ENCODE results near the gene PRDM15.

DNA sequence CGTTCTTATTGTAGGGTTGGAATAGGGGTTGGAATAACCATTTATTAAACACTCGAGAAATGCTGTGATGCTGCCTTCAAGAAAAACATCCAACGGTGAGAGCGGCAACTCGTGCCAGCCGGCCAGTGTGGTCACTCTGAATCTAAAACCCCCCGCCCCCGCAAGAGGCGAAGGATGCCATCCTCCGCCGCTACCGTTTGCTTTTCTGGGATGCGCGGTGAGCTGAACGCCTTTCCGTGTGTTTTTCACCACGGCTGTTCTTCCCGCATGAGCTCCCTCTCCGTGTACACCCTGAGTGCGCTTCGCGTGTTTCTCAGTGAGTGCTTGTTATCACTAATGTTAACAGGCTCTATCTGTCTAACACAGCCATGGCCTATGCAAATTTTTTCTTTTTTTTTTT lies 70.3 kb downstream of the PRDM15 start:
- TF ChIP-seq, protein P1, sequence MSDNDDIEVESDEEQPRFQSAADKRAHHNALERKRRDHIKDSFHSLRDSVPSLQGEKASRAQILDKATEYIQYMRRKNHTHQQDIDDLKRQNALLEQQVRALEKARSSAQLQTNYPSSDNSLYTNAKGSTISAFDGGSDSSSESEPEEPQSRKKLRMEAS (IDR thresholded peaks at IDR 0.05): no peak
- TF ChIP-seq GABPA (IDR thresholded peaks at IDR 0.05 in 1 of 2, conservative IDR thresholded peaks at IDR 0.05 in 1 of 2): no peak
- TF ChIP-seq, protein P2, sequence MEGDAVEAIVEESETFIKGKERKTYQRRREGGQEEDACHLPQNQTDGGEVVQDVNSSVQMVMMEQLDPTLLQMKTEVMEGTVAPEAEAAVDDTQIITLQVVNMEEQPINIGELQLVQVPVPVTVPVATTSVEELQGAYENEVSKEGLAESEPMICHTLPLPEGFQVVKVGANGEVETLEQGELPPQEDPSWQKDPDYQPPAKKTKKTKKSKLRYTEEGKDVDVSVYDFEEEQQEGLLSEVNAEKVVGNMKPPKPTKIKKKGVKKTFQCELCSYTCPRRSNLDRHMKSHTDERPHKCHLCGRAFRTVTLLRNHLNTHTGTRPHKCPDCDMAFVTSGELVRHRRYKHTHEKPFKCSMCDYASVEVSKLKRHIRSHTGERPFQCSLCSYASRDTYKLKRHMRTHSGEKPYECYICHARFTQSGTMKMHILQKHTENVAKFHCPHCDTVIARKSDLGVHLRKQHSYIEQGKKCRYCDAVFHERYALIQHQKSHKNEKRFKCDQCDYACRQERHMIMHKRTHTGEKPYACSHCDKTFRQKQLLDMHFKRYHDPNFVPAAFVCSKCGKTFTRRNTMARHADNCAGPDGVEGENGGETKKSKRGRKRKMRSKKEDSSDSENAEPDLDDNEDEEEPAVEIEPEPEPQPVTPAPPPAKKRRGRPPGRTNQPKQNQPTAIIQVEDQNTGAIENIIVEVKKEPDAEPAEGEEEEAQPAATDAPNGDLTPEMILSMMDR (IDR thresholded peaks at IDR 0.05; ENCODE audit: low read depth, low read length, missing input control): no peak
- TF ChIP-seq EGR1 (IDR thresholded peaks at IDR 0.05; ENCODE audit: low read depth in 2 of 2): no peak
- no peak for TF ChIP-seq FOXA1 (IDR thresholded peaks at IDR 0.05)
- TF ChIP-seq YY1 (IDR thresholded peaks at IDR 0.05): no peak
- no peak for TF ChIP-seq SP1 (IDR thresholded peaks at IDR 0.05)
- TF ChIP-seq, protein P3, sequence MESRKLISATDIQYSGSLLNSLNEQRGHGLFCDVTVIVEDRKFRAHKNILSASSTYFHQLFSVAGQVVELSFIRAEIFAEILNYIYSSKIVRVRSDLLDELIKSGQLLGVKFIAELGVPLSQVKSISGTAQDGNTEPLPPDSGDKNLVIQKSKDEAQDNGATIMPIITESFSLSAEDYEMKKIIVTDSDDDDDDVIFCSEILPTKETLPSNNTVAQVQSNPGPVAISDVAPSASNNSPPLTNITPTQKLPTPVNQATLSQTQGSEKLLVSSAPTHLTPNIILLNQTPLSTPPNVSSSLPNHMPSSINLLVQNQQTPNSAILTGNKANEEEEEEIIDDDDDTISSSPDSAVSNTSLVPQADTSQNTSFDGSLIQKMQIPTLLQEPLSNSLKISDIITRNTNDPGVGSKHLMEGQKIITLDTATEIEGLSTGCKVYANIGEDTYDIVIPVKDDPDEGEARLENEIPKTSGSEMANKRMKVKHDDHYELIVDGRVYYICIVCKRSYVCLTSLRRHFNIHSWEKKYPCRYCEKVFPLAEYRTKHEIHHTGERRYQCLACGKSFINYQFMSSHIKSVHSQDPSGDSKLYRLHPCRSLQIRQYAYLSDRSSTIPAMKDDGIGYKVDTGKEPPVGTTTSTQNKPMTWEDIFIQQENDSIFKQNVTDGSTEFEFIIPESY (IDR thresholded peaks at IDR 0.05): no peak
- no peak for TF ChIP-seq RAD21 (IDR thresholded peaks at IDR 0.05)
- TF ChIP-seq, protein P4, sequence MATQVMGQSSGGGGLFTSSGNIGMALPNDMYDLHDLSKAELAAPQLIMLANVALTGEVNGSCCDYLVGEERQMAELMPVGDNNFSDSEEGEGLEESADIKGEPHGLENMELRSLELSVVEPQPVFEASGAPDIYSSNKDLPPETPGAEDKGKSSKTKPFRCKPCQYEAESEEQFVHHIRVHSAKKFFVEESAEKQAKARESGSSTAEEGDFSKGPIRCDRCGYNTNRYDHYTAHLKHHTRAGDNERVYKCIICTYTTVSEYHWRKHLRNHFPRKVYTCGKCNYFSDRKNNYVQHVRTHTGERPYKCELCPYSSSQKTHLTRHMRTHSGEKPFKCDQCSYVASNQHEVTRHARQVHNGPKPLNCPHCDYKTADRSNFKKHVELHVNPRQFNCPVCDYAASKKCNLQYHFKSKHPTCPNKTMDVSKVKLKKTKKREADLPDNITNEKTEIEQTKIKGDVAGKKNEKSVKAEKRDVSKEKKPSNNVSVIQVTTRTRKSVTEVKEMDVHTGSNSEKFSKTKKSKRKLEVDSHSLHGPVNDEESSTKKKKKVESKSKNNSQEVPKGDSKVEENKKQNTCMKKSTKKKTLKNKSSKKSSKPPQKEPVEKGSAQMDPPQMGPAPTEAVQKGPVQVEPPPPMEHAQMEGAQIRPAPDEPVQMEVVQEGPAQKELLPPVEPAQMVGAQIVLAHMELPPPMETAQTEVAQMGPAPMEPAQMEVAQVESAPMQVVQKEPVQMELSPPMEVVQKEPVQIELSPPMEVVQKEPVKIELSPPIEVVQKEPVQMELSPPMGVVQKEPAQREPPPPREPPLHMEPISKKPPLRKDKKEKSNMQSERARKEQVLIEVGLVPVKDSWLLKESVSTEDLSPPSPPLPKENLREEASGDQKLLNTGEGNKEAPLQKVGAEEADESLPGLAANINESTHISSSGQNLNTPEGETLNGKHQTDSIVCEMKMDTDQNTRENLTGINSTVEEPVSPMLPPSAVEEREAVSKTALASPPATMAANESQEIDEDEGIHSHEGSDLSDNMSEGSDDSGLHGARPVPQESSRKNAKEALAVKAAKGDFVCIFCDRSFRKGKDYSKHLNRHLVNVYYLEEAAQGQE (IDR thresholded peaks at IDR 0.05): no peak

Data from liver (tissue), 3 donors.